HEK293 (cell line): ENCODE results near the gene CCDC150.

ENCODE experiments used
- KLF9 ChIP-seq: fragments of 450-650 bp; formaldehyde crosslinking; IDR thresholded peaks from 2 replicates; pipeline ENCODE4 v1.5.1; 2016; ENCODE audit warnings: missing biosample characterization, missing genetic modification characterization, low read depth
- REPIN1 ChIP-seq: fragments of 450-650 bp; formaldehyde crosslinking; IDR thresholded peaks from 2 replicates; pipeline ENCODE4 v1.5.1; 2017; ENCODE audit warnings: missing biosample characterization, missing genetic modification characterization, low read depth
- ZNF2 ChIP-seq: fragments of 450-650 bp; formaldehyde crosslinking; IDR thresholded peaks from 2 replicates; pipeline ENCODE4 v1.5.1; 2016; ENCODE audit warnings: missing biosample characterization, missing genetic modification characterization
- ZNF292 ChIP-seq: fragments of 450-650 bp; formaldehyde crosslinking; IDR thresholded peaks from 2 replicates; pipeline ENCODE4 v1.5.1; 2016; ENCODE audit warnings: low read depth, missing biosample characterization, missing genetic modification characterization, borderline replicate concordance
- ZNF341 ChIP-seq: fragments of 450-650 bp; formaldehyde crosslinking; IDR thresholded peaks from 2 replicates; pipeline ENCODE4; 2016; ENCODE audit warnings: low read depth, missing biosample characterization, missing genetic modification characterization
- TF ChIP-seq, protein P1 (sequence below): fragments of 450-650 bp; formaldehyde crosslinking; IDR thresholded peaks from 2 replicates; pipeline ENCODE4 v1.5.1; 2016; ENCODE audit warnings: missing biosample characterization, missing genetic modification characterization, low read depth
- TF ChIP-seq, protein P2 (sequence below): fragments of 450-650 bp; formaldehyde crosslinking; IDR thresholded peaks from 2 replicates; pipeline ENCODE4 v1.5.1; 2016; ENCODE audit warnings: missing biosample characterization, missing genetic modification characterization
- TF ChIP-seq, protein P3 (sequence below): fragments of 450-650 bp; formaldehyde crosslinking; IDR thresholded peaks from 2 replicates; pipeline ENCODE4 v1.5.1; 2016; ENCODE audit warnings: missing biosample characterization, missing genetic modification characterization

DNA sequence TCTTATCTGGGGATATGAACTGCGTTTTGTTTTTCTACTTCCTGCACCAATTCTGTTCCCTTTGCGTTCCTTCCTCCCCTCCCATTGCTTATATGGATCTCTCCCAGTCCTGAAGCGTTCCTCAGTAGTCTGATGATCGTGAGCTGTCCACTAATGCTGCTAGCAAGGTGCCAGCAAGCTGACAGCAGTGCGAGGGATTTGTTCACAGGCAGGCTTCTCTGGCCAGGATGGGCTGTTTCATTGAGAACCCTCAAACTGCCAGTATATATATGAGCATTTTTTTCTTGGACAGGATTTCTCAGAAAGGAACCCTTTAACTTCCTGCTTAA, 119.8 kb downstream of the CCDC150 start:
- TF ChIP-seq, protein P1, sequence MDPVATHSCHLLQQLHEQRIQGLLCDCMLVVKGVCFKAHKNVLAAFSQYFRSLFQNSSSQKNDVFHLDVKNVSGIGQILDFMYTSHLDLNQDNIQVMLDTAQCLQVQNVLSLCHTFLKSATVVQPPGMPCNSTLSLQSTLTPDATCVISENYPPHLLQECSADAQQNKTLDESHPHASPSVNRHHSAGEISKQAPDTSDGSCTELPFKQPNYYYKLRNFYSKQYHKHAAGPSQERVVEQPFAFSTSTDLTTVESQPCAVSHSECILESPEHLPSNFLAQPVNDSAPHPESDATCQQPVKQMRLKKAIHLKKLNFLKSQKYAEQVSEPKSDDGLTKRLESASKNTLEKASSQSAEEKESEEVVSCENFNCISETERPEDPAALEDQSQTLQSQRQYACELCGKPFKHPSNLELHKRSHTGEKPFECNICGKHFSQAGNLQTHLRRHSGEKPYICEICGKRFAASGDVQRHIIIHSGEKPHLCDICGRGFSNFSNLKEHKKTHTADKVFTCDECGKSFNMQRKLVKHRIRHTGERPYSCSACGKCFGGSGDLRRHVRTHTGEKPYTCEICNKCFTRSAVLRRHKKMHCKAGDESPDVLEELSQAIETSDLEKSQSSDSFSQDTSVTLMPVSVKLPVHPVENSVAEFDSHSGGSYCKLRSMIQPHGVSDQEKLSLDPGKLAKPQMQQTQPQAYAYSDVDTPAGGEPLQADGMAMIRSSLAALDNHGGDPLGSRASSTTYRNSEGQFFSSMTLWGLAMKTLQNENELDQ (tag by site-specific recombination): no peak
- TF ChIP-seq, protein P2, sequence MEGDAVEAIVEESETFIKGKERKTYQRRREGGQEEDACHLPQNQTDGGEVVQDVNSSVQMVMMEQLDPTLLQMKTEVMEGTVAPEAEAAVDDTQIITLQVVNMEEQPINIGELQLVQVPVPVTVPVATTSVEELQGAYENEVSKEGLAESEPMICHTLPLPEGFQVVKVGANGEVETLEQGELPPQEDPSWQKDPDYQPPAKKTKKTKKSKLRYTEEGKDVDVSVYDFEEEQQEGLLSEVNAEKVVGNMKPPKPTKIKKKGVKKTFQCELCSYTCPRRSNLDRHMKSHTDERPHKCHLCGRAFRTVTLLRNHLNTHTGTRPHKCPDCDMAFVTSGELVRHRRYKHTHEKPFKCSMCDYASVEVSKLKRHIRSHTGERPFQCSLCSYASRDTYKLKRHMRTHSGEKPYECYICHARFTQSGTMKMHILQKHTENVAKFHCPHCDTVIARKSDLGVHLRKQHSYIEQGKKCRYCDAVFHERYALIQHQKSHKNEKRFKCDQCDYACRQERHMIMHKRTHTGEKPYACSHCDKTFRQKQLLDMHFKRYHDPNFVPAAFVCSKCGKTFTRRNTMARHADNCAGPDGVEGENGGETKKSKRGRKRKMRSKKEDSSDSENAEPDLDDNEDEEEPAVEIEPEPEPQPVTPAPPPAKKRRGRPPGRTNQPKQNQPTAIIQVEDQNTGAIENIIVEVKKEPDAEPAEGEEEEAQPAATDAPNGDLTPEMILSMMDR: no peak
- TF ChIP-seq REPIN1 (tag by site-specific recombination) (no peak), ZNF341 (tag by site-specific recombination) (no peak), ZNF292 (no peak), ZNF2 (tag by site-specific recombination) (no peak), KLF9 (tag by site-specific recombination) (no peak)
- TF ChIP-seq, protein P3, sequence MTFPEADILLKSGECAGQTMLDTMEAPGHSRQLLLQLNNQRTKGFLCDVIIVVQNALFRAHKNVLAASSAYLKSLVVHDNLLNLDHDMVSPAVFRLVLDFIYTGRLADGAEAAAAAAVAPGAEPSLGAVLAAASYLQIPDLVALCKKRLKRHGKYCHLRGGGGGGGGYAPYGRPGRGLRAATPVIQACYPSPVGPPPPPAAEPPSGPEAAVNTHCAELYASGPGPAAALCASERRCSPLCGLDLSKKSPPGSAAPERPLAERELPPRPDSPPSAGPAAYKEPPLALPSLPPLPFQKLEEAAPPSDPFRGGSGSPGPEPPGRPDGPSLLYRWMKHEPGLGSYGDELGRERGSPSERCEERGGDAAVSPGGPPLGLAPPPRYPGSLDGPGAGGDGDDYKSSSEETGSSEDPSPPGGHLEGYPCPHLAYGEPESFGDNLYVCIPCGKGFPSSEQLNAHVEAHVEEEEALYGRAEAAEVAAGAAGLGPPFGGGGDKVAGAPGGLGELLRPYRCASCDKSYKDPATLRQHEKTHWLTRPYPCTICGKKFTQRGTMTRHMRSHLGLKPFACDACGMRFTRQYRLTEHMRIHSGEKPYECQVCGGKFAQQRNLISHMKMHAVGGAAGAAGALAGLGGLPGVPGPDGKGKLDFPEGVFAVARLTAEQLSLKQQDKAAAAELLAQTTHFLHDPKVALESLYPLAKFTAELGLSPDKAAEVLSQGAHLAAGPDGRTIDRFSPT: no peak
